HG02938 (cell line): ENCODE measurements around the gene ABAT.

Experiments
- ATAC-seq: cut with Tn5 transposase; IDR thresholded peaks from one replicate; pipeline ENCODE4 v1.9.1; 2021; ENCODE audit warnings: mild to moderate bottlenecking, moderate library complexity; ENCODE audit not compliant: unreplicated experiment

The ABAT gene

GRCh38 chr16:8714807-8715206 is 40.4 kb downstream of the ABAT start:
- ATAC-seq, result no peak

- ATAC-seq, result no peak
Measured at GRCh38 chr16:8716052-8716451, 41.6 kb downstream of the ABAT start.

DNA sequence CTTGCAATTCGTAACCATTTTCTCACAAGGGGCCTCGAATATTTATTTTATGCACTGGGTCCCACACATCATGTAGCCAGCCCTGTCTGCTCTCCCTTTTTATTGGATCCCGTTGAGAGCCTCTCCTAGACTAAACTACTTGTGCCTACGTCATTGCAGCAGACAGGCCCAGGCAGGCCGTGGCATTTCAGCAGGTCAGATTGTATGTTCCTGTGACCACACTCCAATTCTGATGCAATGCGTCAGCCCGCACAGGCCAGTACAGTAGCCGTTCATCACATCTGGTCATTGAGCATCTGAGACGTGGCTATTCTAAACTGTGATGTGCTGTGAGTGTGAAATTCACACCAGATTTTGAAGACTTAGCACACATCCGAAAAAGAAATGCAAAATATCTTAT is 42.2 kb downstream of the ABAT start:
- ATAC-seq, result no peak

GRCh38 chr16:8717469-8717868 is 43.1 kb downstream of the ABAT start:
- ATAC-seq, result no peak

- no peak for ATAC-seq
Measured at GRCh38 chr16:8717892-8718415, 43.5 kb downstream of the ABAT start.

- ATAC-seq, result no peak
Measured at GRCh38 chr16:8718851-8719680, 44.6 kb downstream of the ABAT start.

DNA sequence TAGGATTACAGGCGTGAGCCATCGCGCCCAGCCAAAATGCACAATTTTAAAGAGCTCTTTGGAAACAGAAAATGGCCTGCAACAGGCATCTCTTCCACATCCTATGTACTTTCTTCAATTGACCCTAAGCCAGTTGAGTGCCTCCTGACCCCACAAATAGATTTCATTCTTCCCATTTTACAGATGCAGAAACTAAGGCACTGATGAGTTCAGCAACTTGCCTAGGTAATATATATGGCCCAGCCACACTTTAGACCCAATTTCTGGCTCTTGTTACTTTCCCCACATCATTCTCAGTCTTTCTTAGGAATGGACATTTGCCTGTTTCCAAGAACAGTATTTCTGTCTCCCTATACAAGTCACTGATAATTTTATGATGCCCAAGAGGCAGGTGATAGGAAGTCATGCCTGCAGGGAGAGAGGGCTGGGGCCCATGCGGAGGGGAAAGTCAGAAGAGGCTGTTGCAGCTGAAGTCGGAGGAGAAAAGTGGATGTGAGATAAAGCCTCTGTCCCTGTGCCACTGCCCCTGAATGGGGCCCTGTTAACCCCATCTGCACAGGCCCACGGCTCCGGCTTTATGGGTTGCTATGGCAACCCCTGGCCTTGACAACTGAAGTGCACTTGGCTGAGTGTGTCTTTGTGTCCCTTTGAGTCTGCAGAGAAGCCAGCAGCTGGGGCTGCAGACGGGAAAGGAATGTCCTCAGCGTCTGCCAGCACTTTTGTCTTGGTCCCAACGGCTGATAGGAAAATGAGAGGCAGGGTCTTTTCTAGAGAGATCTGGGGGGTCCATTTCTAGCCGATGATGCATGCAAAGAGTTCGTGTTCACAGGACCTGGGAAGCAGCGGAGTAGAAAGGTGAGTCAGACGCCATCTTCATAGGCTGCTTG is 45.9 kb downstream of the ABAT start:
- no peak for ATAC-seq

GRCh38 chr16:8720967-8721308 is 46.5 kb downstream of the ABAT start:
- ATAC-seq, result no peak

DNA sequence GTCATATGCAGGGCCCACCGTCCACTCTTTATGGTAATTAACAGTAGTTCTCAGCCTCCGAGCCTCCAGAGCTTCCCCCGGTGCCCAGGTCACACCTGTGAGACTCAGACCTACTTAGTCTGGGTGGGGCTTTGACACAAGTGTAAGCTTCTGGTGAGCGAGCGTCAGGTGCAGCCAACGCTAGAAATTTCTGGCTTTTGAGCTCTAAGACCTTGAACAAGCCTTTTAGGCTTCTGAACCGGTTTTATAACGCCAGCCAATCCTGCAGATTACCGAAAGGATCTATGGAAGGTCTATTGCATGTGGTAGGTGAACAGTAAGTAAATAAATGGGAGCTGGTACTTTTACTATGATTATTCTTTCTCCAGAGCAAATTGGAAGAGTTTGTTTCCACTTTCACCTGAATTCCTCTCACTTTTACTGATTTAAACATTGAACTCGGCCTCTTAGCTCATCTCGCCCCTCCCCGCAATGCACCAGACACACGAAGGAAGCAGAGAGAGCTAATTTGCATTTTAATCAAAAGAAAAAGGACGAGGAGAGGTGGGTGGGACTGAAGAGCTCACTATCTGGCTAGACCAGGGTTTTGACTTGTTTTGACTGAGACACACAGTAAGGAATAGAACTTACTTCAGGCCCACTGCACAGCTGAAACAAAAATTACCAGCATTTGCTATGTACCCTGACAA is 47.1 kb downstream of the ABAT start:
- no peak for ATAC-seq

GRCh38 chr16:8722025-8722348 is 47.6 kb downstream of the ABAT start:
- ATAC-seq, result no peak

DNA sequence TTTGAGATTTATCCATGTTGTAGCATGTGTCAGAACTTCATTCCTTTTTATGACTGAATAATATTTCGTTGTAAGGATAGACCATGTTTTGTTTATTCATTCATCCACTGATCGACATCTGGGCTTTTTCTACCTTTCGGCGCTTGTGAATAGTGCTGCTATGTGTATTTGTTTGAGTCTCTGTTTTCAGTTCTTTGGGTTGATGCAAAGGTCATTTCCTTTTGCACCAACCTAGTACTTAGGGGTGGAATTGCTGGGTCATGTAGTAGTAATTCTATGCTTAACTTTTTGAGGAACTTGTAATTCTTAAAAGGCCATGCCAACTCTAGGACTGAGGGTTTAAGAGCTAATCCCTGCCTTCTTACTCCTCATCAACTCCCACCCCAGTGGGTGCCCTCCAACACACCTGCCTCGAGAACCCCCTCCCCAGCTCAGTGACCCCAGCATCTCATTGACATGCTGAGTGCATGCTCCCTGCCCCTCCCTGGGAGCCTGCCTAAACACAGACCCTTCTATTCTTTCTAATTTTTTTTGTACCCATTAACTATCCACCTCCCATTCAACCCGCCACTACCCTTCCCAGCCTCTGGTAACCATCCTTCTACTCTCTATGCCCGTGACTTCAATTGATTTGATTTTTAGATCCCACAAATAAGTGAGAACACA is 51.2 kb downstream of the ABAT start:
- ATAC-seq, result no peak

DNA sequence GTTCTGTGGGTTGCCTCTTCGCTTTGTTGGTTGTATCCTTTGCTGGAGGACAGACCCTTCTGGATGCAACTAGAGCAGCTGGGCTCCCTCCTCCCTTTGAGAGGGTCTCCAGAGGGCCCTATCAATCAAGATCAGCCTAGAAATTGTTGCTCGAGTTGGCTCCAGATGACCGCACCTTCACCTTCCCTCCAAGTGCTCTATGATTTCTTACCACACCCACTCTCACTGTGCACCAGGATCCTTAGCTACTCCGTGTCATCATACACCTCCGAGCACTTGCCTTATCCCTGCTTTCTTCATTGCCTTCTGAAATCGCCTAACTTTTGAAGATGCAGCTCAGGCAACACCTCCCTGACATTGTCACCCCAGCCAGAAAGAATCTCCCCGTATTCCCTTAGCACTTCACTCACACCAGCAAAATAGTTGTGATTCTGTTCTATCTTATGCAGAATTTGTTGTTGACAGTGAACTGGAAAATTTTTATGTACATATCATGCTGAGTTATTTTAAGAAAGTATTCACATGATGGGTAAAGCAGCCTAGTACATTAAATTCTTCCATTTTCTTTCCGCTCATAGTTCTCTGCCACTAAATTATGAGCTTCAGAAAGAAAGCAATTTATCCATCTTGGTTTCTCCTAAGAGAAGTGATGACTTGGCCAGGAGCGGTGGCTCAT is 52.9 kb downstream of the ABAT start:
- ATAC-seq, result no peak

- no peak for ATAC-seq
Measured at GRCh38 chr16:8727857-8728618, 53.6 kb downstream of the ABAT start.

DNA sequence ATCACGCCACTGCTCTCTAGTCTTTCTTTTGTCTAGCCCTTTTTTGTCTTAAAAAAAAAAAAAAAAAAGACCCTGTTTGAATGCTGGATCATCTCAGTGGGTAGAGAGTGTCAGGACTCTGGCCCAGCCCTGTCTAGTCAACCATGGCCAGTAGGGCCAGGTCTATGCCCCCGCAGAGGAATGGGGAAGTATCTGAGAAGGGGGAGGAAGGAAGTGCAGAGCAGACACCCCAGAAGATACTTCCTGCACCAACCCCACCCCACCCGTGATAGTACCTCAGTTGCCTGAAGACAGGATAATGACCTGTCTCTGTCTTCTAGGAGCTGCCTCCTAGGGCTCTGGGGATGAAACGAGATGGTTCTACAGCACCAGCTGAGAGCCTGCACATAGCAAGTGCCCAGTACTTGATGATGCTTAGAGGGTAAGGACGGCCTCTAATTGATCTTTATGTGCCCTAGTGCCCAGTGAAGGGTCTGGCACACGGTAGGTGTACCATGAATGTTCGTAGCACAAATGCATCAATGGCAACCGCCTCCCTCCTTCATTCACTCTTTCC is 55.4 kb downstream of the ABAT start:
- no peak for ATAC-seq

GRCh38 chr16:8730335-8730915 is 56.0 kb downstream of the ABAT start:
- ATAC-seq, result no peak

- ATAC-seq, result no peak
Measured at GRCh38 chr16:8733849-8734540, 59.6 kb downstream of the ABAT start.

- no peak for ATAC-seq
Measured at GRCh38 chr16:8735574-8735973, 61.2 kb downstream of the ABAT start.

- ATAC-seq, result no peak
Measured at GRCh38 chr16:8736123-8736668, 61.8 kb downstream of the ABAT start.
